HL-60 (cell line): Measurements from ENCODE around the gene AMER2.

Source experiments
- CTCF ChIP-seq: IDR thresholded peaks from one replicate; pipeline ENCODE4 v1.5.1; 2011; ENCODE audit warnings: low read length, control low read depth, inconsistent platforms; ENCODE audit not compliant: insufficient read depth
- GABPA ChIP-seq: IDR thresholded peaks from 2 replicates; pipeline ENCODE4 v1.6.1; 2012; ENCODE audit warnings: low read depth
- POLR2AphosphoS5 ChIP-seq: IDR thresholded peaks from 2 replicates; pipeline ENCODE4 v1.6.1; 2012; ENCODE audit warnings: low read depth
- REST ChIP-seq: IDR thresholded peaks from 2 replicates; pipeline ENCODE4 v1.6.1; 2012; ENCODE audit warnings: low read depth; ENCODE audit not compliant: insufficient replicate concordance

- TF ChIP-seq CTCF: no peak
- no peak for TF ChIP-seq POLR2AphosphoS5
- no peak for TF ChIP-seq REST
- TF ChIP-seq GABPA: no peak
These were observed 35.3 kb upstream of the AMER2 start for GRCh38 chr13:25207291-25207810.
